Measurements from ENCODE around the gene CRLF2. TPM values are rescaled to one million over a fixed set of nuclear protein-coding genes. Genes with fewer than 3 reads are reported as not detected.

The CRLF2 gene
- total and polyA plus RNA-seq, 2 experiments from 2014 or later: not detected

DNA sequence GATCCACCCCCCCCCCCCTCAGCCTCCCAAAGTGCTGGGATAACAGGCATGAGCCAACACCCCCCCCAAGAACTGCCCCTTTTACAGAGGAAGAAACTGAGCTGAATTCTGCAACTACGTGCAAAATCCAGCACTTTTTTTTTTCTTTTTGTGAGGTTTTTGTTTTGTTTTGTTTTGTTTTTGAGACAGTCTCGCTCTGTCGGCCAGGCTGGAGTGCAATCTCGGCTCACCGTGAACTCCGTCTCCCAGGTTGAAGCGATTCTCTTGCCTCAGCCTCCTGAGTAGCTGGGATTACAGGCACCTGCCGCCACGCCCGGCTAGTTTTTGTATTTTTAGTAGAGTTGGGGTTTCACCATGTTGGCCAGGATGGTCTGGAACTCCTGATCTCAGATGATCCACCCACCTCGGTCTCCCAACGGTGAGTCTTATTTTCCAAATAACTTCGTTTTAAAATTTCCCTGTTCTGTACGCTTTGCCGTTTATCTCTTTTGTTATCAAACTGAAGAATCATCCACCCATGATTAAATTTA is 4.9 kb downstream of the CRLF2 start:
- Histone ChIP-seq H2AFZ (no peak overlapping the region), H3K4me1 (ENCODE audit: insufficient read depth) (no peaks in the 10 kb centered on the region), H3K4me2 (no peak overlapping the region), H4K20me1 (replicated peaks; ENCODE audit: insufficient read depth) (no peaks in the 10 kb centered on the region), H3K27ac (ENCODE audit: low read depth) (no peak overlapping the region), H3K27me3 (ENCODE audit: insufficient read depth) (no peaks in the 10 kb centered on the region), H3K79me2 (replicated peaks; ENCODE audit: insufficient read depth) (no peaks in the 10 kb centered on the region), H3F3A (replicated peaks; ENCODE audit: low read depth) (no peaks in the 10 kb centered on the region), H3K36me3 (ENCODE audit: insufficient read depth) (no peaks in the 10 kb centered on the region), H3K4me3 (no peak overlapping the region), H3K9me2 (ENCODE audit: insufficient read depth) (no peaks in the 10 kb centered on the region)
- DNase-seq (ENCODE audit: low spot score): no peak
- Mint-ChIP-seq H3K9me3 (peaks cover 83% of the 10 kb centered on the region), H3K36me3 (ENCODE audit: low read depth) (peaks cover 31% of the 10 kb centered on the region), H3K27ac (no peak overlapping the region), H3K4me1 (no peaks in the 10 kb centered on the region; the same call in 2 of the 3 replicates), H3K27me3 (ENCODE audit: insufficient read depth, low read depth, poor library complexity) (peaks cover 6% of the 10 kb centered on the region), H3K4me3 (no peak overlapping the region)
- no peak for ATAC-seq
- TF ChIP-seq, protein P1, sequence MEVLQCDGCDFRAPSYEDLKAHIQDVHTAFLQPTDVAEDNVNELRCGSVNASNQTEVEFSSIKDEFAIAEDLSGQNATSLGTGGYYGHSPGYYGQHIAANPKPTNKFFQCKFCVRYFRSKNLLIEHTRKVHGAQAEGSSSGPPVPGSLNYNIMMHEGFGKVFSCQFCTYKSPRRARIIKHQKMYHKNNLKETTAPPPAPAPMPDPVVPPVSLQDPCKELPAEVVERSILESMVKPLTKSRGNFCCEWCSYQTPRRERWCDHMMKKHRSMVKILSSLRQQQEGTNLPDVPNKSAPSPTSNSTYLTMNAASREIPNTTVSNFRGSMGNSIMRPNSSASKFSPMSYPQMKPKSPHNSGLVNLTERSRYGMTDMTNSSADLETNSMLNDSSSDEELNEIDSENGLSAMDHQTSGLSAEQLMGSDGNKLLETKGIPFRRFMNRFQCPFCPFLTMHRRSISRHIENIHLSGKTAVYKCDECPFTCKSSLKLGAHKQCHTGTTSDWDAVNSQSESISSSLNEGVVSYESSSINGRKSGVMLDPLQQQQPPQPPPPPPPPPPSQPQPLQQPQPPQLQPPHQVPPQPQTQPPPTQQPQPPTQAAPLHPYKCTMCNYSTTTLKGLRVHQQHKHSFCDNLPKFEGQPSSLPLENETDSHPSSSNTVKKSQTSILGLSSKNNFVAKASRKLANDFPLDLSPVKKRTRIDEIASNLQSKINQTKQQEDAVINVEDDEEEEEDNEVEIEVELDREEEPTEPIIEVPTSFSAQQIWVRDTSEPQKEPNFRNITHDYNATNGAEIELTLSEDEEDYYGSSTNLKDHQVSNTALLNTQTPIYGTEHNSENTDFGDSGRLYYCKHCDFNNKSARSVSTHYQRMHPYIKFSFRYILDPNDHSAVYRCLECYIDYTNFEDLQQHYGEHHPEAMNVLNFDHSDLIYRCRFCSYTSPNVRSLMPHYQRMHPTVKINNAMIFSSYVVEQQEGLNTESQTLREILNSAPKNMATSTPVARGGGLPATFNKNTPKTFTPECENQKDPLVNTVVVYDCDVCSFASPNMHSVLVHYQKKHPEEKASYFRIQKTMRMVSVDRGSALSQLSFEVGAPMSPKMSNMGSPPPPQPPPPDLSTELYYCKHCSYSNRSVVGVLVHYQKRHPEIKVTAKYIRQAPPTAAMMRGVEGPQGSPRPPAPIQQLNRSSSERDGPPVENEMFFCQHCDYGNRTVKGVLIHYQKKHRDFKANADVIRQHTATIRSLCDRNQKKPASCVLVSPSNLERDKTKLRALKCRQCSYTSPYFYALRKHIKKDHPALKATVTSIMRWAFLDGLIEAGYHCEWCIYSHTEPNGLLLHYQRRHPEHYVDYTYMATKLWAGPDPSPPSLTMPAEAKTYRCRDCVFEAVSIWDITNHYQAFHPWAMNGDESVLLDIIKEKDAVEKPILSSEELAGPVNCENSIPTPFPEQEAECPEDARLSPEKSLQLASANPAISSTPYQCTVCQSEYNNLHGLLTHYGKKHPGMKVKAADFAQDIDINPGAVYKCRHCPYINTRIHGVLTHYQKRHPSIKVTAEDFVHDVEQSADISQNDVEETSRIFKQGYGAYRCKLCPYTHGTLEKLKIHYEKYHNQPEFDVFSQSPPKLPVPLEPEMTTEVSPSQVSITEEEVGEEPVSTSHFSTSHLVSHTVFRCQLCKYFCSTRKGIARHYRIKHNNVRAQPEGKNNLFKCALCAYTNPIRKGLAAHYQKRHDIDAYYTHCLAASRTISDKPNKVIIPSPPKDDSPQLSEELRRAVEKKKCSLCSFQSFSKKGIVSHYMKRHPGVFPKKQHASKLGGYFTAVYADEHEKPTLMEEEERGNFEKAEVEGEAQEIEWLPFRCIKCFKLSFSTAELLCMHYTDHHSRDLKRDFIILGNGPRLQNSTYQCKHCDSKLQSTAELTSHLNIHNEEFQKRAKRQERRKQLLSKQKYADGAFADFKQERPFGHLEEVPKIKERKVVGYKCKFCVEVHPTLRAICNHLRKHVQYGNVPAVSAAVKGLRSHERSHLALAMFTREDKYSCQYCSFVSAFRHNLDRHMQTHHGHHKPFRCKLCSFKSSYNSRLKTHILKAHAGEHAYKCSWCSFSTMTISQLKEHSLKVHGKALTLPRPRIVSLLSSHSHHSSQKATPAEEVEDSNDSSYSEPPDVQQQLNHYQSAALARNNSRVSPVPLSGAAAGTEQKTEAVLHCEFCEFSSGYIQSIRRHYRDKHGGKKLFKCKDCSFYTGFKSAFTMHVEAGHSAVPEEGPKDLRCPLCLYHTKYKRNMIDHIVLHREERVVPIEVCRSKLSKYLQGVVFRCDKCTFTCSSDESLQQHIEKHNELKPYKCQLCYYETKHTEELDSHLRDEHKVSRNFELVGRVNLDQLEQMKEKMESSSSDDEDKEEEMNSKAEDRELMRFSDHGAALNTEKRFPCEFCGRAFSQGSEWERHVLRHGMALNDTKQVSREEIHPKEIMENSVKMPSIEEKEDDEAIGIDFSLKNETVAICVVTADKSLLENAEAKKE (CRISPR knock-in tag; IDR thresholded peaks at IDR 0.05): no peak
- TF ChIP-seq, protein P2, sequence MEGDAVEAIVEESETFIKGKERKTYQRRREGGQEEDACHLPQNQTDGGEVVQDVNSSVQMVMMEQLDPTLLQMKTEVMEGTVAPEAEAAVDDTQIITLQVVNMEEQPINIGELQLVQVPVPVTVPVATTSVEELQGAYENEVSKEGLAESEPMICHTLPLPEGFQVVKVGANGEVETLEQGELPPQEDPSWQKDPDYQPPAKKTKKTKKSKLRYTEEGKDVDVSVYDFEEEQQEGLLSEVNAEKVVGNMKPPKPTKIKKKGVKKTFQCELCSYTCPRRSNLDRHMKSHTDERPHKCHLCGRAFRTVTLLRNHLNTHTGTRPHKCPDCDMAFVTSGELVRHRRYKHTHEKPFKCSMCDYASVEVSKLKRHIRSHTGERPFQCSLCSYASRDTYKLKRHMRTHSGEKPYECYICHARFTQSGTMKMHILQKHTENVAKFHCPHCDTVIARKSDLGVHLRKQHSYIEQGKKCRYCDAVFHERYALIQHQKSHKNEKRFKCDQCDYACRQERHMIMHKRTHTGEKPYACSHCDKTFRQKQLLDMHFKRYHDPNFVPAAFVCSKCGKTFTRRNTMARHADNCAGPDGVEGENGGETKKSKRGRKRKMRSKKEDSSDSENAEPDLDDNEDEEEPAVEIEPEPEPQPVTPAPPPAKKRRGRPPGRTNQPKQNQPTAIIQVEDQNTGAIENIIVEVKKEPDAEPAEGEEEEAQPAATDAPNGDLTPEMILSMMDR (conservative IDR thresholded peaks at IDR 0.05; ENCODE audit: low read depth in 2 of 2): no peak
- no peak for TF ChIP-seq EZH2 (IDR thresholded peaks at IDR 0.05; ENCODE audit: low read depth, unreplicated experiment)
- TF ChIP-seq STAT1 (IDR thresholded peaks at IDR 0.05; ENCODE audit: unreplicated experiment): no peak
- TF ChIP-seq, protein P3, sequence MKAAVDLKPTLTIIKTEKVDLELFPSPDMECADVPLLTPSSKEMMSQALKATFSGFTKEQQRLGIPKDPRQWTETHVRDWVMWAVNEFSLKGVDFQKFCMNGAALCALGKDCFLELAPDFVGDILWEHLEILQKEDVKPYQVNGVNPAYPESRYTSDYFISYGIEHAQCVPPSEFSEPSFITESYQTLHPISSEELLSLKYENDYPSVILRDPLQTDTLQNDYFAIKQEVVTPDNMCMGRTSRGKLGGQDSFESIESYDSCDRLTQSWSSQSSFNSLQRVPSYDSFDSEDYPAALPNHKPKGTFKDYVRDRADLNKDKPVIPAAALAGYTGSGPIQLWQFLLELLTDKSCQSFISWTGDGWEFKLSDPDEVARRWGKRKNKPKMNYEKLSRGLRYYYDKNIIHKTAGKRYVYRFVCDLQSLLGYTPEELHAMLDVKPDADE (IDR thresholded peaks at IDR 0.05): no peak

Measured in GM23338 (cell line).